Measurements from ENCODE around the gene PPM1E.
"Not testable (repeated sequence)": the region's sequence is repeated elsewhere in the genome, so short reads cannot be mapped to it uniquely, and the experiment has no call there.

The PPM1E gene

GRCh38 chr17:58837699-58838098, 82.0 kb downstream of the PPM1E start:
- FAIRE-seq (no peak), DNase-seq (ENCODE audit: low spot score) (no peak)

- DNase-seq (ENCODE audit: low spot score) (no peak), FAIRE-seq (peak; percentile 69)
Measured at GRCh38 chr17:58840820-58841612, 85.4 kb downstream of the PPM1E start.

- FAIRE-seq; DNase-seq (ENCODE audit: low spot score): not testable (repeated sequence)
Measured at GRCh38 chr17:58846413-58846812, 90.8 kb downstream of the PPM1E start.

- FAIRE-seq; DNase-seq (ENCODE audit: low spot score): not testable (repeated sequence)
Measured at GRCh38 chr17:58850106-58850505, 94.5 kb downstream of the PPM1E start.

- no peak for FAIRE-seq
- no peak for DNase-seq (ENCODE audit: low spot score)
Measured at GRCh38 chr17:58865301-58865700, 109.6 kb downstream of the PPM1E start.

- peak; percentile 23 for FAIRE-seq
- no peak for DNase-seq (ENCODE audit: low spot score)
Measured at GRCh38 chr17:58870747-58871146, 115.1 kb downstream of the PPM1E start.

GRCh38 chr17:58873926-58874325, 118.3 kb downstream of the PPM1E start:
- DNase-seq (ENCODE audit: low spot score) (no peak), FAIRE-seq (peak; percentile 65)

GRCh38 chr17:58875261-58875660, 119.6 kb downstream of the PPM1E start:
- DNase-seq (ENCODE audit: low spot score) (no peak), FAIRE-seq (no peak)

- no peak for FAIRE-seq
- no peak for DNase-seq (ENCODE audit: low spot score)
Measured at GRCh38 chr17:58884161-58884560, 128.5 kb downstream of the PPM1E start.

GRCh38 chr17:58886514-58886913, 130.9 kb downstream of the PPM1E start:
- DNase-seq (ENCODE audit: low spot score): no peak
- FAIRE-seq: peak; percentile 35

GRCh38 chr17:58889928-58890327, 134.3 kb downstream of the PPM1E start:
- no peak for FAIRE-seq
- DNase-seq (ENCODE audit: low spot score): no peak

- peak; percentile 90 for FAIRE-seq
- DNase-seq (ENCODE audit: low spot score): no peak
Measured at GRCh38 chr17:58899191-58899590, 143.5 kb downstream of the PPM1E start.

GRCh38 chr17:58902322-58902721, 146.7 kb downstream of the PPM1E start:
- FAIRE-seq (peak; percentile 46), DNase-seq (ENCODE audit: low spot score) (no peak)

GRCh38 chr17:58911741-58912343, 156.2 kb downstream of the PPM1E start:
- peak; percentile 91 for FAIRE-seq

GRCh38 chr17:58913552-58913951, 157.9 kb downstream of the PPM1E start:
- no peak for DNase-seq (ENCODE audit: low spot score)
- no peak for FAIRE-seq

More at GRCh38 chr17:58911741-58912343, 156.2 kb downstream of the PPM1E start:
- no peak for DNase-seq (ENCODE audit: low spot score)

GRCh38 chr17:58913971-58914769, 158.5 kb downstream of the PPM1E start:
- DNase-seq (ENCODE audit: low spot score): no peak
- peak; percentile 63 for FAIRE-seq

GRCh38 chr17:58917228-58917627, 161.6 kb downstream of the PPM1E start:
- FAIRE-seq (no peak), DNase-seq (ENCODE audit: low spot score) (no peak)

GRCh38 chr17:58918072-58918471, 162.4 kb downstream of the PPM1E start:
- no peak for FAIRE-seq
- no peak for DNase-seq (ENCODE audit: low spot score)

GRCh38 chr17:58918884-58919283, 163.2 kb downstream of the PPM1E start:
- DNase-seq (ENCODE audit: low spot score): no peak
- FAIRE-seq: no peak

GRCh38 chr17:58920773-58921172, 165.1 kb downstream of the PPM1E start:
- peak; percentile 37 for FAIRE-seq
- DNase-seq (ENCODE audit: low spot score): no peak

- DNase-seq (ENCODE audit: low spot score) (no peak), FAIRE-seq (peak; percentile 94)
Measured at GRCh38 chr17:58932956-58933355, 177.3 kb downstream of the PPM1E start.

- no peak for DNase-seq (ENCODE audit: low spot score)
- FAIRE-seq: peak; percentile 40
Measured at GRCh38 chr17:58936295-58936694, 180.6 kb downstream of the PPM1E start.
